IMR-90 (cell line): ENCODE data around the gene CAMK2B.

Source experiments
- BHLHE40 ChIP-seq: fragments of 150-350 bp; IDR thresholded peaks from 2 replicates; pipeline ENCODE4 v1.6.1; 2016; ENCODE audit warnings: mild to moderate bottlenecking, low read depth, low read length
- CEBPB ChIP-seq: IDR thresholded peaks from 2 replicates; pipeline ENCODE4 v1.6.1; 2012; ENCODE audit warnings: low read depth, low read length, improper control_type of control experiment
- CHD1 ChIP-seq: IDR thresholded peaks from 2 replicates; pipeline ENCODE4 v1.6.1; 2012; ENCODE audit warnings: low read depth, low read length, improper control_type of control experiment
- CTCF ChIP-seq: conservative IDR thresholded peaks from 2 replicates; pipeline ENCODE4 v1.5.1; 2012; ENCODE audit warnings: mild to moderate bottlenecking, low read depth, low read length, improper control_type of control experiment
- ELK1 ChIP-seq: fragments of 150-350 bp; IDR thresholded peaks from 2 replicates; pipeline ENCODE4 v1.6.1; 2016; ENCODE audit warnings: low read depth, mild to moderate bottlenecking, low read length, moderate library complexity, borderline replicate concordance
- FOS ChIP-seq: fragments of 150-350 bp; IDR thresholded peaks from 2 replicates; pipeline ENCODE4 v1.6.1; 2016; ENCODE audit warnings: low read depth, low read length
- MAFK ChIP-seq: IDR thresholded peaks from 2 replicates; pipeline ENCODE4 v1.6.1; 2012; ENCODE audit warnings: low read depth, low read length, improper control_type of control experiment
- MAZ ChIP-seq: IDR thresholded peaks from 2 replicates; pipeline ENCODE4 v1.6.1; 2012; ENCODE audit warnings: low read depth, mild to moderate bottlenecking, low read length, improper control_type of control experiment, moderate library complexity, borderline replicate concordance
- MXI1 ChIP-seq: IDR thresholded peaks from 2 replicates; pipeline ENCODE4 v1.6.1; 2012; ENCODE audit warnings: low read depth, mild to moderate bottlenecking, low read length, moderate library complexity, borderline replicate concordance
- NFE2L2 ChIP-seq: fragments of 150-350 bp; IDR thresholded peaks from 2 replicates; pipeline ENCODE4 v1.6.1; 2016; ENCODE audit warnings: low read depth, mild to moderate bottlenecking, low read length
- POLR2A ChIP-seq: IDR thresholded peaks from 2 replicates; pipeline ENCODE4 v1.6.1; 2012; ENCODE audit warnings: mild to moderate bottlenecking, low read depth, low read length
- RAD21 ChIP-seq: IDR thresholded peaks from 2 replicates; pipeline ENCODE4 v1.6.1; 2012; ENCODE audit warnings: low read length, improper control_type of control experiment
- RCOR1 ChIP-seq: IDR thresholded peaks from 2 replicates; pipeline ENCODE4 v1.6.1; 2012; ENCODE audit warnings: mild to moderate bottlenecking, low read length, improper control_type of control experiment; ENCODE audit not compliant: insufficient replicate concordance
- TF ChIP-seq, protein P1 (sequence below): fragments of 150-350 bp; IDR thresholded peaks from 2 replicates; pipeline ENCODE4 v1.6.1; 2017; ENCODE audit warnings: mild to moderate bottlenecking, antibody characterized with exemption, low read length, low read depth

- no peak for TF ChIP-seq CTCF
- TF ChIP-seq ELK1, result no peak
- no peak for TF ChIP-seq MAFK
- TF ChIP-seq, protein P1, sequence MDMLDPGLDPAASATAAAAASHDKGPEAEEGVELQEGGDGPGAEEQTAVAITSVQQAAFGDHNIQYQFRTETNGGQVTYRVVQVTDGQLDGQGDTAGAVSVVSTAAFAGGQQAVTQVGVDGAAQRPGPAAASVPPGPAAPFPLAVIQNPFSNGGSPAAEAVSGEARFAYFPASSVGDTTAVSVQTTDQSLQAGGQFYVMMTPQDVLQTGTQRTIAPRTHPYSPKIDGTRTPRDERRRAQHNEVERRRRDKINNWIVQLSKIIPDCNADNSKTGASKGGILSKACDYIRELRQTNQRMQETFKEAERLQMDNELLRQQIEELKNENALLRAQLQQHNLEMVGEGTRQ, result no peak
- no peak for TF ChIP-seq RAD21
- TF ChIP-seq POLR2A, result no peak
- no peak for TF ChIP-seq FOS
- no peak for TF ChIP-seq CEBPB
- no peak for TF ChIP-seq CHD1
- no peak for TF ChIP-seq NFE2L2
- no peak for TF ChIP-seq BHLHE40
- no peak for TF ChIP-seq MAZ
- no peak for TF ChIP-seq RCOR1
- no peak for TF ChIP-seq MXI1
Observed at GRCh38 chr7:44267719-44268421, 57.5 kb downstream of the CAMK2B start.
